Measurements from ENCODE around the gene CEND1.

GRCh38 chr11:773425-773824, 16.5 kb downstream of the CEND1 start:
- TF ChIP-seq EZH2 (IDR thresholded peaks at IDR 0.05; ENCODE audit: low read length, missing control alignments) (no peak), CTCF (conservative IDR thresholded peaks at IDR 0.05 in 1 of 2, IDR thresholded peaks at IDR 0.05 in 1 of 2; ENCODE audit: low read depth in 1 of 2, low read length in 2 of 2) (no peak)
